Neural progenitor cell (in vitro differentiated cells): ENCODE results near the gene HK1.

Experiments
- EZH2phosphoT487 ChIP-seq: fragments of 200-600 bp; sonication (generic); IDR thresholded peaks from 2 replicates; pipeline ENCODE4 v1.6.1; 2017; ENCODE audit warnings: antibody characterized with exemption
- TF ChIP-seq, protein P1 (sequence below): fragments of 200-600 bp; sonication (generic); IDR thresholded peaks from 2 replicates; pipeline ENCODE4 v1.5.1; 2017; ENCODE audit warnings: antibody characterized with exemption, mild to moderate bottlenecking

DNA sequence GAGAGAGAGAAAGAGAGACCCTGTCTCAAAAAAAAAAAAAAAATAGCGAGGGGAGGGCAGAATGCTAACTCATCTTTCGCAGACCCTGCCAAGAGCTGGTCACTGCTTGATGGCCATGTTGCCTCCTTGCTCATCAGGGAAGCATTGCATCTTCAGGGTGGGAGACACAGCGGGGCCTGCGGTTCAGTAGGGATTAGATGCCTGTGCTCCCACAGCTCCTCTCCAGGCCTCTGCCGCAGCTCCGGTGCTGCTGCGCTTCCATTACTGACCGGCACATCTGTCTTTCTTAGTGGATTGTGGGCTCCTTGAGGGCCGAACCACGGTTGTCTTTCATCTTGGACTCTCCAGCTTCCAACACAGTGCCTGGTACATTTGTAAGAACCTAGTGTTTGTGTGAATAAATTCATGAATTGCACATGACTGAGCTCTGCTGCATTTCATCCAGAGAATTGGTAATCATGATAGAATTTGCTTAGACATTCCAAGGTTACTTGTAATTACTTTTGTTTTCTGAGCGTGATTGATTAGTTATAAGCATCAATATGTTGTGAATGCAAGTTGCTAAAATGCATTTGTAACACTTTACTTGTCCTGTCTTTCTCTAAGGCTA lies 16.8 kb downstream of the HK1 start:
- no peak for TF ChIP-seq EZH2phosphoT487
- TF ChIP-seq, protein P1, sequence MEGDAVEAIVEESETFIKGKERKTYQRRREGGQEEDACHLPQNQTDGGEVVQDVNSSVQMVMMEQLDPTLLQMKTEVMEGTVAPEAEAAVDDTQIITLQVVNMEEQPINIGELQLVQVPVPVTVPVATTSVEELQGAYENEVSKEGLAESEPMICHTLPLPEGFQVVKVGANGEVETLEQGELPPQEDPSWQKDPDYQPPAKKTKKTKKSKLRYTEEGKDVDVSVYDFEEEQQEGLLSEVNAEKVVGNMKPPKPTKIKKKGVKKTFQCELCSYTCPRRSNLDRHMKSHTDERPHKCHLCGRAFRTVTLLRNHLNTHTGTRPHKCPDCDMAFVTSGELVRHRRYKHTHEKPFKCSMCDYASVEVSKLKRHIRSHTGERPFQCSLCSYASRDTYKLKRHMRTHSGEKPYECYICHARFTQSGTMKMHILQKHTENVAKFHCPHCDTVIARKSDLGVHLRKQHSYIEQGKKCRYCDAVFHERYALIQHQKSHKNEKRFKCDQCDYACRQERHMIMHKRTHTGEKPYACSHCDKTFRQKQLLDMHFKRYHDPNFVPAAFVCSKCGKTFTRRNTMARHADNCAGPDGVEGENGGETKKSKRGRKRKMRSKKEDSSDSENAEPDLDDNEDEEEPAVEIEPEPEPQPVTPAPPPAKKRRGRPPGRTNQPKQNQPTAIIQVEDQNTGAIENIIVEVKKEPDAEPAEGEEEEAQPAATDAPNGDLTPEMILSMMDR, result no peak
